22Rv1 (cell line): ENCODE data around the gene ATP8B2.

ENCODE experiments used
- ZFX ChIP-seq: fragments of 450-650 bp; IDR thresholded peaks from 2 replicates; pipeline ENCODE4 v1.6.1; 2017; ENCODE audit warnings: antibody characterized with exemption, borderline replicate concordance
- TF ChIP-seq, protein P1 (sequence below): fragments of 450-650 bp; IDR thresholded peaks from 2 replicates; pipeline ENCODE4 v1.5.1; 2017; ENCODE audit warnings: mild to moderate bottlenecking

DNA sequence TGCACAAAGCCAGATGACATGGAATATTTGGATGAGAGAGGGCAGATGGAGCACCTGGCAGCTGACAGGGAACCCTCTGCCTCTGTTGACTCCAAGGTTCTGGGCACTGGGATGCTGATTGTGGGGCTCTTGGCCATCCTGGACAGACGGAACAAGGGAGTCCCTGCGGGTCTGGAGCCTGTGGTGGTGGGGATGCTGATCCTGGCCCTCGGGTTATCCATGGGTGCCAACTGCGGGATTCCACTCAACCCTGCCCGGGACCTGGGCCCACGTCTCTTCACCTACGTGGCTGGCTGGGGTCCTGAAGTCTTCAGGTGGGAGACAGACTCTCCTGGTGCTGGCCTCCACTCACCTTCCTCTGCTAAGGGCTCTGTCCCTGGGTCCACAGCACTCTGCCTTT lies 1.8 kb upstream of the ATP8B2 start:
- TF ChIP-seq, protein P1, sequence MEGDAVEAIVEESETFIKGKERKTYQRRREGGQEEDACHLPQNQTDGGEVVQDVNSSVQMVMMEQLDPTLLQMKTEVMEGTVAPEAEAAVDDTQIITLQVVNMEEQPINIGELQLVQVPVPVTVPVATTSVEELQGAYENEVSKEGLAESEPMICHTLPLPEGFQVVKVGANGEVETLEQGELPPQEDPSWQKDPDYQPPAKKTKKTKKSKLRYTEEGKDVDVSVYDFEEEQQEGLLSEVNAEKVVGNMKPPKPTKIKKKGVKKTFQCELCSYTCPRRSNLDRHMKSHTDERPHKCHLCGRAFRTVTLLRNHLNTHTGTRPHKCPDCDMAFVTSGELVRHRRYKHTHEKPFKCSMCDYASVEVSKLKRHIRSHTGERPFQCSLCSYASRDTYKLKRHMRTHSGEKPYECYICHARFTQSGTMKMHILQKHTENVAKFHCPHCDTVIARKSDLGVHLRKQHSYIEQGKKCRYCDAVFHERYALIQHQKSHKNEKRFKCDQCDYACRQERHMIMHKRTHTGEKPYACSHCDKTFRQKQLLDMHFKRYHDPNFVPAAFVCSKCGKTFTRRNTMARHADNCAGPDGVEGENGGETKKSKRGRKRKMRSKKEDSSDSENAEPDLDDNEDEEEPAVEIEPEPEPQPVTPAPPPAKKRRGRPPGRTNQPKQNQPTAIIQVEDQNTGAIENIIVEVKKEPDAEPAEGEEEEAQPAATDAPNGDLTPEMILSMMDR, result no peak
- TF ChIP-seq ZFX, result no peak
